Aorta (tissue), 5 donors: Measurements from ENCODE around the gene ZFAND2A. TPM values are rescaled to one million over a fixed set of nuclear protein-coding genes. Genes with fewer than 3 reads are reported as not detected.

Experiments
- ATAC-seq: fragments of 200-7000 bp; cut with Tn5 transposase; one replicate; pipeline ENCODE4 v1.9.1; 2022; ENCODE audit warnings: moderate library complexity; ENCODE audit not compliant: low FRiP score
- DNase-seq, 2 donors: peaks; one replicate each; pipeline ENCODE4 v3.0.0-alpha.2; 2020
- H3K27ac ChIP-seq, 2 donors: one replicate each; pipeline ENCODE4 v1.5.1; 2013; ENCODE audit warnings: low read length in 2 of 2, mild to moderate bottlenecking in 2 of 2, moderate library complexity in 2 of 2, control low read depth in 1 of 2, inconsistent platforms in 1 of 2, low read depth in 1 of 2
- H3K27me3 ChIP-seq, 2 donors: one replicate each; pipeline ENCODE4 v1.6.1; 2013; ENCODE audit warnings: control low read depth in 1 of 2, low read length in 1 of 2, mild to moderate bottlenecking in 1 of 2, moderate library complexity in 1 of 2; ENCODE audit not compliant: insufficient read depth in 2 of 2, control insufficient read depth in 1 of 2
- H3K36me3 ChIP-seq, 2 donors: one replicate each; pipeline ENCODE4 v1.6.1; 2013; ENCODE audit warnings: control low read depth in 1 of 2, low read length in 1 of 2, mild to moderate bottlenecking in 1 of 2; ENCODE audit not compliant: insufficient read depth in 2 of 2, control insufficient read depth in 1 of 2
- H3K4me1 ChIP-seq, 2 donors: one replicate each; pipeline ENCODE4 v1.6.1; 2013; ENCODE audit warnings: low read length in 2 of 2, control low read depth in 1 of 2, mild to moderate bottlenecking in 1 of 2, moderate library complexity in 1 of 2; ENCODE audit not compliant: insufficient read depth in 2 of 2, control insufficient read depth in 1 of 2
- H3K4me3 ChIP-seq, 2 donors: one replicate each; pipeline ENCODE4 v1.5.1; 2013; ENCODE audit warnings: low read length in 2 of 2, control low read depth in 1 of 2, mild to moderate bottlenecking in 1 of 2
- H3K9me3 ChIP-seq: one replicate; pipeline ENCODE4 v1.6.1; 2013; ENCODE audit warnings: mild to moderate bottlenecking, low read length; ENCODE audit not compliant: control insufficient read depth
- WGBS, 2 donors: extraction: QIAGEN DNeasy Blood & Tissue Kit; methylation state at CpG; one replicate each; pipeline ENCODE4 v1.1.7; 2013; 5-methylcytosine and 5-hydroxymethylcytosine counted together
- intact Hi-C, 2 donors: fragments of 100-400 bp; cut with DNase I; formaldehyde crosslinking; loops; one replicate each; pipeline versions ENCODE4 v1.14.2 to v1.15.0; 2022
- polyA plus RNA-seq, 2 donors: library from polyadenylated mRNA; stranded (reverse); fragments of 200-250 nt; gene quantifications; one replicate each; pipeline ENCODE4 v1.2.3, GENCODE V29; 2013
- total RNA-seq, 2 donors: library from RNA; stranded (reverse); fragmentation: NEBNext Ultra II Directional; extraction: Animal tissue kit (Norgen Biotek cat#: 25700); gene quantifications; one replicate each; pipeline ENCODE4 v1.2.1, GENCODE V29; 2021
- donor health status: healthy with polysubstance abuse.
- donor health status: Bipolar disorder and iron deficiency.
- donor health status: DM: no; HTN: no; CAD: no.
- donor health status: DM: no; HTN: no; CAD: no.
- donor health status: DM: yes; HTN: yes; CAD: no.

Gene ZFAND2A
- total and polyA plus RNA-seq, 4 donors = 18.8 to 64.6 (median 39.7) TPM

DNA sequence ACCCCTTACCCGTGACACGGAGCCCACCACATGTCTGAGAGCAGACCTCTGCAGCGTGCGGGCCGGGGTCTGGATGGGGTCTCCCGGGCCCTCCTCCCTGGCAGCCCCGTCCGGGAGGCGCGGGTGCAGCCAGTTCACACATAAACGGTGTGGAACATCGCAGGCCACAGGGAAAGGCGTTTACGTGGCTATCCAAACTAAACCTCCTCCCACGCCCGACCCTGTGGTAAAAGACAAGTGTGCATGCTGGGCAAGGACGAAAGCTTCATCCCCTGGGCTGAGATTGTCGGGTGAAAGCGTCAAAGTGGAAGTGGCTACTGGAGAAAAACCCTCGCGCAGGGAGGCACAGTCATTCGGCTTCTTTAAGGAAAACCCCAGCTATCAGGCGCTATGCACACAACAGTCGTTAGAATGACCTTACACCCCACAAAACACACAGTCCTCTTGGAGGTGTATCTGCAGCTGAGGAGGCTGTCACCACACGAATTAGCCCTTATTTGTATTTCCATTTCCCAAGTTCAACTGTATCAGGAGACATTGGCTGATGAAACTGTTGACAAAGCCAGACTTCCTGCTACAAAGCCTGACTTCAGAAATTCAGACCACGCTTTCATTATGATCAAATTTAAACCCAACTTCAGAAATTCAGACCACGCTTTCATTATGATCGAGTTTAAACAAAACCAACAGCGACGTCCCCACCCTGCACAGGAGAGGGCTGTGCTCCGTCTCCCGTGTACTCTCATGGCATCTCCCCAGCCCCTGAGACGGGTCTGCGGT, 56.8 kb downstream of the ZFAND2A start:
- H3K9me3 ChIP-seq = no peaks in the 10 kb centered on the region
- WGBS, 2 donors = 91 to 93% methylated on average over 34 of the region's 34 CpGs
- no peaks in the 10 kb centered on the region for H3K4me1 ChIP-seq
- H3K27me3 ChIP-seq = no peaks in the 10 kb centered on the region
- DNase-seq (no peak), ATAC-seq (no peak)
- H3K27ac ChIP-seq = no peak overlapping the region
- intact Hi-C loops = no loop called here
- H3K36me3 ChIP-seq = no peaks in the 10 kb centered on the region
- H3K4me3 ChIP-seq = no peak overlapping the region

Other genes starting within 250 kb of the ZFAND2A start
- 10 to 100 TPM; 10.8 to 11.9 TPM for gene ADAP1, start 205.5 kb downstream of the ZFAND2A start, total RNA-seq
- 10 to 100 TPM in 1 of 2 donors, 1 to 10 TPM in 1; 4.3 to 16.9 TPM for gene ADAP1, start 205.5 kb downstream of the ZFAND2A start, polyA plus RNA-seq
- 10 to 100 TPM; 10.8 to 17.0 TPM for gene COX19, start 184.6 kb downstream of the ZFAND2A start, total RNA-seq
- gene COX19, start 184.6 kb downstream of the ZFAND2A start, polyA plus RNA-seq = 1 to 10 TPM; 3.1 to 6.7 TPM
- gene CYP2W1, start 177.0 kb downstream of the ZFAND2A start, total RNA-seq = not detected
- not detected for gene CYP2W1, start 177.0 kb downstream of the ZFAND2A start, polyA plus RNA-seq
- 10 to 100 TPM; 17.4 to 44.2 TPM for gene GPR146, start 115.7 kb downstream of the ZFAND2A start, total RNA-seq
- gene GPR146, start 115.7 kb downstream of the ZFAND2A start, polyA plus RNA-seq = 1 to 10 TPM; 2.2 to 3.5 TPM
- 10 to 100 TPM in 1 of 2 donors, 1 to 10 TPM in 1; 4.5 to 11.2 TPM for gene GPER1, start 72.1 kb downstream of the ZFAND2A start, total RNA-seq
- gene GPER1, start 72.1 kb downstream of the ZFAND2A start, polyA plus RNA-seq = 1 to 10 TPM; 2.8 to 5.0 TPM
- gene UNCX, start 72.7 kb upstream of the ZFAND2A start, total RNA-seq = not detected
- not detected for gene UNCX, start 72.7 kb upstream of the ZFAND2A start, polyA plus RNA-seq